NCI-H1417 treated with DMSO at 0.1 percent for 48 hours (cell line): Measurements from ENCODE around the gene SLC17A8.

ENCODE experiments used
- DNase-seq: peaks from one replicate; lab custom pipeline; 2025; lab: John Stamatoyannopoulos, UW

Gene SLC17A8

DNA sequence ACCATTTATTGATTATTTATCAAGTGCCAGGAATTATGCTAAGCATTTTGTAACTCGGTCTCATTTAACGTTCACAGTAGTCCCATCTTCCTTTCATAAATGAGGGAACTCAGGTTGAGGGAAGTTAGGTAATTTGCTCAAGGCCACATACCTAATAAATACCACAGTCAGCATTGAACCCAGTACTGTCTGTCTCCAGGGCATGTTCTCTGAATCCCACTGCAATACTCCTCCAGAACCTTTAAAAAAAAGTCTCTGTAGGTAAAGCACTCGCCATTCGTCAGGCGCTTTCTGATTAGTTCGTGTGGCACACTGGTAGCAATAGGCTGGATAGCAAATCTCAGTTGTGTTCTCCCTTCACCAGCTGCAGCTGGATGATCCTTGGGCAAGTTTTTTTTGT lies 14.3 kb downstream of the SLC17A8 start:
- DNase-seq = no peak

DNA sequence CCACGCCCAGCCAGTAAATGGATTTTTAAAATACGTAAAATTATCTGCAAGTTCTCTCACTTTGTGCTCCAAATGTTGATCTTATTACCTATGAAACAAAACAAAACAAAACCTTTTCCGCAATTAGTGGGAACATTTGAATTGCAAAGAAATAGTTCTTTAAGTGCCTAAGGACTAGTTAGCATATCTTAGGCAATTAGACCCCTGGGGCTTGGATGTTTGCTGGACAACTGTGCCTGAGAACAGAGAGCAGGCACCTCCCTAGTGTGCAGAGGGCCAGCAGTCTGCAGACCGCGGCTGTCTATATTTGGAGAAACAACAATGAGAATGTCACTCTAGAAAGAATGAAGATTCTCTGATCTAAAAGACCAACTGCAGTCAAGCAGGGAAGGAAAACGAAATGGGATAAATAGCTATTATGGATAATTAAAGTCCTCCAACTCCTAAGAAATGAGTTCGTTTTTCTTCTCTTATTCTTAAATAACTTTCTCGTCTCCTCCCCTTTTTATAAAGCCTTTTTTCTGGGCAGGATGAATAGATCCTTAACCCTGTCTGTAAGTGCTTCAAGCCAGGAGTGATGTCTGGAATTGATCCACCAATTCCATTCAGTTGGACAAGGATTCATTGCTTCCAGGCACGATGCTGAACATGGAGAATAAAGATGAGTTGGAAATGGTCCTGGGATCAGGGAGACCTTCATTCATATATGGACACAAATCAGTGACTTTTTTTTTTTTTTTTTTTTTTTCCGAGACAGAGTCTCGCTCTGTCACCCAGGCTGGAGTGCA lies 16.2 kb downstream of the SLC17A8 start:
- no peak for DNase-seq

DNA sequence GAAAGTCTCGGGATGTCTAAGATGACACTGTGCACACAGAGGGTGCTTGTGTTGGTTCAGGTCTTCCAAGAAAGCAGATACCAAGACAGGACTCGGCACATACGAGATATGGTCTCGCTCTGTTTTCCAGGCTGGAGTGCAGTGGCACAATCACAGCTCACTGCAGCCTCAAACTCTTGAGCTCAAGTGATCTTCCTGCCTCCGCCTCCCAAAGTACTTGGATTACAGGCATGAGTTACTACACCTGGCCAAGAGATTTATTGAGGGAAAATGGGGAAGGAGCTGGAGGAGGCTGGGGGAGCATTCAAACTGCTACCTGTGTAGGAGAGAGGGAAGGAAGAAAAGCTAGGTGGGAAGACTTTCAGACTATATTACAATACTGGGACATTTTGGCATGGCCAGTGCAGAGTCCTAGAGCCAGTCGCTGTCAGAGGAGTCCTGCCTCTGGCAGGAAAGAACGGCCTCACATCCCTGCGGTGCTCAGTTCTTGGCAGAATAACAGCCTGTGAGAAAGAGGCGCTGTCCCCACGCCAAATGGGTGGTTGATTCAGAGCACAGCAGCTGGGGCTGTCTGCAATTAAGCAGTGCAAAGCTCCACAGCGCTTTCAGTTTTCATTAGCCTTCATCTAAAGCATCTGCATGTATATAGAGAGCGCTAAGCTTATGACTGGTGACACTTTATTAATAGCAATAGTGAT lies 18.3 kb downstream of the SLC17A8 start:
- no peak for DNase-seq

DNA sequence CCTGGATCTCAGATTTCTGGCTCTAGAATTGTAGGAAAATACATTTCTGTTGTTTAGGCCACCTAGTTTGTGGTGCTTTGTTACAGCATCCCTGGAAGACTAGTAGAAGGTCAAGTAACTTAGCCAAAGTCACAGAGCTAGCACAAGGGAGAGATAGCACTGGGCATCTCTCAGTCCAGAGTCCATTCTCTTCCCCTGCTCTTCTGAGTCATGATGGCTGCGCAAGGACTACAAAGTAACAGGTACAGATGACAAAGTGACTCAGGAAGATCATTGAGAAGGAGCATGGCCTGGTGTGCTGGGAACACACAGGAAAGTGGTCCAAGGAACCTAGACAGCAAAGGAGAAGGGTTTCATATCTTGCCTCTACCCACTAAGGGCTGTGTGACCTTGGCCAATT lies 19.3 kb downstream of the SLC17A8 start:
- DNase-seq = no peak

GRCh38 chr12:100381379-100381778 lies 24.5 kb downstream of the SLC17A8 start:
- DNase-seq = no peak

- DNase-seq = no peak
Measured at GRCh38 chr12:100382338-100382737, 25.5 kb downstream of the SLC17A8 start.

- no peak for DNase-seq
Measured at GRCh38 chr12:100383586-100384558, 27.0 kb downstream of the SLC17A8 start.

DNA sequence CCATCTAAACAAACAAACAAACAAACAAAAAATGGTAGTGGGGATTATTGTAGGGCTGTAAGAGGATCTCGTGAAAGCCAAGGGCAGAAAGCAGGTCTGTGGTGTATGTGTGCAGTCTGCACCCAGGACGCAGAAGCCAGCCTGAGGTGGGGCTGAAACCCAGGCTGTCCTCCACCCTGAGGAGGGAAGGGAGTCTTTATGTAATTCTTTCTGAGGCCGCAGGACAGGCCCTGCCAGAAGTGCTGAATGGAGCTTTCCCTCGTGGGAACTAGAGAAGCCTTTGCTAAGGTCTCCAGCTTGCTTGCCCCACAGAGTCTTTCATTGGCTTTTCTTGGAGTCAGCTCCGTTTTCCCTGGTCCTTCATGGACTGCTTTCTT lies 27.7 kb downstream of the SLC17A8 start:
- no peak for DNase-seq

- no peak for DNase-seq
Measured at GRCh38 chr12:100388382-100388781, 31.5 kb downstream of the SLC17A8 start.

DNA sequence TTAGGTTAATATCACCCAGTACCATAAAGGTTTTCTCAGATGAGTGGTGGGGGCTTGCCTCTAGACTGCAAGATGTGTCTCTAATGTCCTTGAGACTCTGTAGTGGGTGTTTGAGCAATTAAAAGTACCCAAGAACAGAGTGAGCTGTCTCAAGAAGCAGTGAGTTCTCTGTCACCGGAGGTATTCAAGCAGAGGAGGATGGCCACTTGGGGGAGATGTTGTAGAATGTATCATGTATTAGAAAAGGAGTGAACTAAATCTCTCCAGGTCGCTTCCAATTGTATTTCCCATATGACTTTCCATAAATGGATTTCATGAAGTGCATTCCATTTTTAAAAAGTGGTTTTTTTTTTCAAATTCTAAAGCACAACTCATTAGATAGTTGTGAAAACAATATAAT lies 35.0 kb downstream of the SLC17A8 start:
- no peak for DNase-seq

DNA sequence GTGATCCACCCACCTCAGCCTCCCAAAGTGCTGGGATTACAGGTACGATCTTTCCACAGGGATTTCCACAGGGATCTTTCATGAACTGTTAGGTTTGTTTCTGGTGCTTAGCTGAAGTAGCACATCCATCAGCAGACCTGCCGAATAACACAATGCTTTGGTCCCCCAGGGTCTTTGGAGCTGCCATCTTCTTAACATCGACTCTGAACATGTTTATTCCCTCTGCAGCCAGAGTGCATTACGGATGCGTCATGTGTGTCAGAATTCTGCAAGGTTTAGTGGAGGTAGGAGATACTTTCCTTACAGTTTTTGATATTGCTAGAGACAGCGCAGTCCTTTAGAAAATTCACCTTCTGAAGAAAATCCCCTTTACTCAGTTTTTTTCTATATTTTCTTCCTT lies 36.3 kb downstream of the SLC17A8 start:
- no peak for DNase-seq

DNA sequence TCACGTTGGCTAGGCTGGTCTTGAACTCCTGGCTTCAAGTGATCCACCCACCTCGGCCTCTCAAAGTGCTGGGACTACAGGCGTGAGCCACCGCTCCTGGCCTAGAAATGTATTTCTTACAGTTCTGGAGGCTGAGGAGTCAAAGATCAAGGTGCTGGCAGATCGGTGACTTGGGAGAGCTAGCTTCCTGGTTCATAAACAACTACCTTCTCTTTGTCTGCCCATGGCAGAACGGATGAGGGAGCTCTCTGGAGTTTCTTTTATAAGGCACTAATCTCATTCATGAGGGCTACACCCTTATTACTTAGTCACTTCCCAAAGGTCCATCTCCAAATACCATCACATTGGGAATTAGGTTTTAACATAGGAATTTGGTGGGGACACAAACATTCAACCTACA lies 38.9 kb downstream of the SLC17A8 start:
- no peak for DNase-seq

DNA sequence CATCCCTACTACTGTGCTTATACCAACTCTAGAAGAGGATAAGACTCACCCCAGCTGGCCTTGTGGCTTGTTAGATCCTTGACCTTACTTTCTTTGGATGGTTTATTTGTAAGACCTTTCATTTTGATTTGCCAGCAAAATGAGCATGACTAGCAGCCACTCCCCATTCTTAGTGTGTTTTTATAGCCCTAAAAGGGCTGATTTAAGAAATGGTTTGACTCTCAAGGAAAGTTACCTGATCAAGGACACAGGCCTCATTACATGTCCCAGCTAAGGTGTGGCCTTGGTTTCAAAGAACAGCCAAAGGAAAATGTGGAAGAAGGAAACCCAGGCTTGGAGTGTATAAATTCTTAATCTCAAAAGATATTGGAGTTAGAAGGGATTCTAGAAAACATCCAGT lies 41.4 kb downstream of the SLC17A8 start:
- no peak for DNase-seq

DNA sequence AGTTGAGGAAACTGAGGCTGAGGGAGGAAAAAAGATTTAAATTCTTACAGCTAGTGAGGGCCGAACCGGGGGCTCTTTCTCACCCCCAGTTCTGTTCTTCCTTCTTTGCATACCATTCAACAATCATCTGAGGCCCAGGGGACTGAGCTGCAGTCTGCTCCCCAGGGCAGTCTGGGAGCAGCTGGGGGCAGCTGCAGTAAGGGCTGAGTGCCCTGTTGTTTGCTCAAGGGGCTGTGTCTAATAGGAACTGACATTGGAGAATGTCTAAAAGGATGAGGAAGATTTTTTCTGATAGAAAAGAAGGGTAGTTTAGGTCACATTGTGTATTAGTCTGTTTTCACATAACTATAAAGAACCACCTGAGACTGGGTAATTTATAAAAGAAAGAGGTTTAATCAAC lies 42.2 kb downstream of the SLC17A8 start:
- no peak for DNase-seq

DNA sequence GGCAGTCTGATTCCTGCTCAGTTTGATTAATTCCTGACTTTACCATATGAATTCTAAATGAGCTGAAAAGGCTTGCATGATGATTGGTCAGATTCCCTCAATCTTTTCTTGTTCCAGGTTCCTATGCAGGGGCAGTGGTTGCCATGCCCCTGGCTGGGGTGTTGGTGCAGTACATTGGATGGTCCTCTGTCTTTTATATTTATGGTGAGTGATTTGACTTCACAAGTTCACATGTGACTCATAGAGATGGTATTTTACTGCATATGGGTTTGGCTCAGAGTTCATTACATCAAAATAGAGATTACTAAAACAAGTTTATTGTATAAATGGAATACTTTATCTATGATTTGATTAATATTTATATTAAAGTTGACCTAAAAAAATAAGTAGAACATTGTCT lies 44.8 kb downstream of the SLC17A8 start:
- DNase-seq = no peak

DNA sequence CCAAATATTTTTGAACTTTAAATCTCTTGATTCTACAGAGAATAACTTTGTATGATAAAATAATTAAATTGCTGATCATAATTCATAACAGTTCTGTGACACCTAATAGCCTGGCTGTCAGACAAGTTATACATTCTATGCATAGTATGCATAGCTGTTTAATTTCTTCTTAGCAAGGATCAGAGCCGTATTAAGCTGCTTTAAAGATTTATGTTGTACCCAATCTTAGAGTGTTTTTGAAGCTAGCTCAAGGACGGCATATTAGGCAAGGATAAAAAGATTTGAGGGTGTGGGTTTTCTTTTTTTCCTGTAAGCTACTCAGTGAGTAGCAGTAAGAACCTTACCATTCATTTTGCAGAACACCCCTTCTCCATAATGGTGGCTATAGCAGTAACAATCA lies 45.9 kb downstream of the SLC17A8 start:
- DNase-seq = no peak

- DNase-seq = no peak
Measured at GRCh38 chr12:100403446-100403845, 46.6 kb downstream of the SLC17A8 start.

GRCh38 chr12:100404769-100405407 lies 48.0 kb downstream of the SLC17A8 start:
- no peak for DNase-seq

GRCh38 chr12:100413001-100413400 lies 56.1 kb downstream of the SLC17A8 start:
- no peak for DNase-seq

DNA sequence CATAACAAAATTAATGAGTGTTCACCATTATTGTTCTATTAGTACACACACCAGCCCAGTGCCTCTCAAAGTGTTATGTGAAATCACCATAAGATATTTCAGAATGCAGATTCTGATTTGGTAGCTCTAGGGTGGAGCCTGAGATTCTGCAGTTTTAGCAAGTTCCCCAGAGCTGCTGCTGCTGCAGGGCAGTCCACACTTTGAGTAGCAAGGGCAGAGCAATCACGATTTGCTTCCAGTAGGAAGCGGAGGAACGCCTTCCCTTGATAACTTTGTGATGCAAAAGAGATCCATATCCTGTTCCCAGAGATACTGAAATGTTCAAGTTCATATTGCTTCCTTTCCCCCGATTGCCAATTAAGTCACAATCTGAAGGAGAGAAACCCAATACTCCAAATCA lies 57.9 kb downstream of the SLC17A8 start:
- DNase-seq = no peak

DNA sequence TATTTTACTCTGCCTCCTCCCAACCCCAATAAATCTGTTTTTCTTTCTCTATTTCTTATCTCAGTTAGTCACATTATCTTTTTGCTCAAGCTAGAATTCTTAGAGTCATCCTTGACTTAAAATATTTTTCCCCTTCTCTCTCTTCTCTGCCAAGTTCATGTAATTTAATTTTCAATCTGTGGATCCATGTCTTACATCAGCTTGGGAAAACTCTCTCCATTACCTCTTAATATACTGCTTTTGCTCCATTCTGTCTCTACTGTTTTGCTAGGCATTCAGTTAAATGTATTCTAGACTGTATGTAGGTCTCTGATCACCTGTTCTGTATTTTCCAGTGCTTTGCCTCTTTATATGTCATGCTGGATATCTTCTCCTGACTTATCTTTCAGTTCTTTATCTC lies 65.8 kb downstream of the SLC17A8 start:
- no peak for DNase-seq

DNA sequence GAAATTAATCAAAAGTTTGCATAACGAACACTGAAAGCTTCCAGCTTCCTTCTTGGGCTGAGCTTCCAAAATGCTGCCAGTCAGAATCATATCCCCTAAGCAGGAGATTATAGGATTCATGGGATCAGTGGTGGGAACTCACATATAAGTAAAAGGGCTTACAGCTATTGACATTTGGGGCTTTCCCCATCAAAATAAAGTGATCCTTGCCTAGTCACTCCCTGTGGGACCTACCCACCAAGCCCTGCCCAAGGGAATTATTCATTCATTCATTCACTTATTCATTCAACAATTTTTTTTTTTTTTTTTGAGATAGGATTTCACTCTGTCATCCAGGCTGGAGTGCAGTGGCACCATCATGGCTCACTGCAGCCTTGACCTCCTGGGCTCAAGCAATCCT lies 69.3 kb downstream of the SLC17A8 start:
- no peak for DNase-seq
